SK-N-SH (cell line): ENCODE data around the gene AP3D1. TPM values are rescaled to one million over a fixed set of nuclear protein-coding genes. Genes with fewer than 3 reads are reported as not detected.

Source experiments
- CTCF ChIA-PET: fragments of 300-600, 350-600 bp; formaldehyde crosslinking; extraction: SDS; loops from one replicate; lab custom pipeline; 2021; lab: Yijun Ruan, JAX
- POLR2A ChIA-PET: fragments of 350-600 bp; sonication (Branson Sonifier 250); formaldehyde crosslinking; extraction: SDS; loops from one replicate; lab custom pipeline; 2020; ENCODE audit warnings: antibody characterized with exemption, inconsistent platforms; lab: Yijun Ruan, JAX
- DNase-seq: peaks from one replicate; pipeline ENCODE4 v3.0.0; 2012
- H2AFZ ChIP-seq: fragments of 200-600 bp; sonication (generic); 2 replicates; pipeline ENCODE4 v1.8.1; 2016; ENCODE audit warnings: antibody characterized with exemption, mild to moderate bottlenecking, low read depth
- H3F3A ChIP-seq: fragments of 200-600 bp; sonication (generic); replicated peaks from 2 replicates; pipeline ENCODE3; 2016; ENCODE audit warnings: antibody characterized with exemption, mild to moderate bottlenecking; ENCODE audit not compliant: insufficient read depth
- H3K27ac ChIP-seq, 2 experiments: fragments of 200-500 bp in 1 of 2; fragments of 200-600 bp in 1 of 2; sonication (Bioruptor generic) in 1 of 2; sonication (generic), shearing (Covaris generic) in 1 of 2; 2 replicates each; pipeline versions ENCODE4 v1.5.1 to v1.6.1; 2014 to 2016; ENCODE audit warnings: low read depth in 2 of 2, inconsistent platforms in 1 of 2, low read length in 1 of 2, mild to moderate bottlenecking in 1 of 2, mixed read lengths in 1 of 2
- H3K27me3 ChIP-seq: fragments of 200-600 bp; sonication (generic), shearing (Covaris generic); 2 replicates; pipeline ENCODE4 v1.6.1; 2016; ENCODE audit warnings: mixed run types; ENCODE audit not compliant: insufficient read depth
- H3K36me3 ChIP-seq, 2 experiments: fragments of 200-500 bp in 1 of 2; fragments of 200-600 bp in 1 of 2; sonication (Bioruptor generic) in 1 of 2; sonication (generic) in 1 of 2; replicated peaks in 1 of 2; 2 replicates each; pipeline versions ENCODE3 to v1.5.1; 2014 to 2016; ENCODE audit warnings: low read length in 1 of 2, mild to moderate bottlenecking in 1 of 2; ENCODE audit not compliant: insufficient read depth in 2 of 2, control insufficient read depth in 1 of 2
- H3K4me1 ChIP-seq, 2 experiments: fragments of 200-500 bp in 1 of 2; fragments of 200-600 bp in 1 of 2; sonication (Bioruptor generic) in 1 of 2; sonication (generic), shearing (Covaris generic) in 1 of 2; 2 replicates each; pipeline versions ENCODE4 v1.5.1 to v1.6.1; 2014 to 2016; ENCODE audit warnings: low read depth in 1 of 2, low read length in 1 of 2, mixed run types in 1 of 2; ENCODE audit not compliant: insufficient read depth in 2 of 2, control insufficient read depth in 1 of 2
- H3K4me2 ChIP-seq: fragments of 200-600 bp; sonication (generic), shearing (Covaris generic); 2 replicates; pipeline ENCODE4 v1.6.1; 2017; ENCODE audit warnings: mixed run types
- H3K4me3 ChIP-seq, 2 experiments: fragments of 200-500 bp in 1 of 2; fragments of 200-600 bp in 1 of 2; sonication (Bioruptor generic) in 1 of 2; sonication (generic), shearing (Covaris generic) in 1 of 2; 2 replicates each; pipeline versions ENCODE4 v1.5.1 to v1.8.1; 2014 to 2016; ENCODE audit warnings: low read depth in 2 of 2, inconsistent platforms in 1 of 2, low read length in 1 of 2, mild to moderate bottlenecking in 1 of 2, mixed read lengths in 1 of 2, moderate library complexity in 1 of 2
- H3K79me2 ChIP-seq: fragments of 200-600 bp; sonication (generic); 2 replicates; pipeline ENCODE4 v1.8.1; 2017; ENCODE audit warnings: mild to moderate bottlenecking; ENCODE audit not compliant: insufficient read depth
- H3K9ac ChIP-seq: fragments of 200-600 bp; sonication (generic); 2 replicates; pipeline ENCODE4 v1.6.1; 2017; ENCODE audit warnings: mixed run types
- H3K9me2 ChIP-seq: fragments of 200-600 bp; sonication (generic); 2 replicates; pipeline ENCODE4 v1.6.1; 2017; ENCODE audit warnings: mixed run types
- H3K9me3 ChIP-seq: fragments of 200-600 bp; sonication (generic); 2 replicates; pipeline ENCODE4 v1.6.1; 2017; ENCODE audit warnings: mixed run types, mild to moderate bottlenecking, moderate library complexity
- H4K20me1 ChIP-seq: fragments of 200-600 bp; sonication (generic); 2 replicates; pipeline ENCODE4 v1.6.1; 2017; ENCODE audit warnings: mild to moderate bottlenecking, mixed run types; ENCODE audit not compliant: insufficient read depth
- CHD2 ChIP-seq: fragments of 150-350 bp; IDR thresholded peaks from 2 replicates; pipeline ENCODE4 v1.6.1; 2018; ENCODE audit warnings: low read length; ENCODE audit not compliant: partially characterized antibody
- ELF1 ChIP-seq: IDR thresholded peaks from 2 replicates; pipeline ENCODE4 v1.4.0; 2012
- FOXJ3 ChIP-seq: sonication (generic); formaldehyde crosslinking; IDR thresholded peaks from 2 replicates; pipeline ENCODE4 v1.5.1; 2020; ENCODE audit warnings: mild to moderate bottlenecking, missing genetic modification reagents
- IRF3 ChIP-seq: fragments of 150-350 bp; IDR thresholded peaks from 2 replicates; pipeline ENCODE4 v1.6.1; 2016; ENCODE audit warnings: mild to moderate bottlenecking, low read depth, low read length
- NRF1 ChIP-seq: IDR thresholded peaks from 2 replicates; pipeline ENCODE4 v1.6.1; 2012; ENCODE audit warnings: low read depth, mild to moderate bottlenecking, low read length
- PBX3 ChIP-seq: IDR thresholded peaks from 2 replicates; pipeline ENCODE4; 2012
- REST ChIP-seq: IDR thresholded peaks from 2 replicates; pipeline ENCODE4 v1.6.1; 2012; ENCODE audit warnings: mild to moderate bottlenecking, low read depth, low read length, moderate library complexity
- RXRA ChIP-seq: IDR thresholded peaks from 2 replicates; pipeline ENCODE4 v1.4.0; 2012; ENCODE audit warnings: low read depth, mild to moderate bottlenecking, borderline replicate concordance
- SIN3A ChIP-seq: IDR thresholded peaks from 2 replicates; pipeline ENCODE4 v1.6.1; 2012; ENCODE audit warnings: low read depth, mild to moderate bottlenecking, low read length, moderate library complexity, borderline replicate concordance
- SMC3 ChIP-seq: IDR thresholded peaks from 2 replicates; pipeline ENCODE4 v1.6.1; 2012; ENCODE audit warnings: low read depth, low read length, improper control_type of control experiment
- WGBS: methylation state at CpG from one replicate; pipeline ENCODE4 v1.1.6; 2017; ENCODE audit warnings: low lambda C conversion rate; 5-methylcytosine and 5-hydroxymethylcytosine counted together
- polyA plus RNA-seq, 3 experiments: library from polyadenylated mRNA; depleted of rRNA; stranded (reverse); fragments of >200 nt; gene quantifications; 2 replicates each; pipeline ENCODE4 v1.2.3, GENCODE V29; 2012

The AP3D1 gene
- polyA plus RNA-seq, 1 of the 3 experiments (the other 2 are of a cell fraction): 127 TPM

GRCh38 chr19:2063824-2064223 lies 87.5 kb downstream of the AP3D1 start:
- no peak overlapping the region for H3K4me2 ChIP-seq
- H4K20me1 ChIP-seq: no peaks in the 10 kb centered on the region
- WGBS: 91% methylated on average over 8 of the region's 8 CpGs
- peaks cover 25 to 40% of the 10 kb centered on the region in 2 experiments; a peak in 3 of 4 replicates for H3K4me1 ChIP-seq
- H2AFZ ChIP-seq: no peak overlapping the region
- H3K36me3 ChIP-seq: no peaks in the 10 kb centered on the region
- no peak for DNase-seq
- CTCF ChIA-PET: interaction anchor here (0.6 to 2.0 kb wide), 5 partner anchors 11 to 608 kb away, joined by 3 to 9 read pairs (median 3); no protein-coding TSS in a partner anchor
- no peak for TF ChIP-seq PBX3
- no peak for TF ChIP-seq FOXJ3
- TF ChIP-seq CHD2: no peak
- TF ChIP-seq SMC3: no peak
- no peak for TF ChIP-seq NRF1
- TF ChIP-seq, all 33 proteins: peak for 0
- H3K9ac ChIP-seq: no peak overlapping the region
- peaks cover 11% of the 10 kb centered on the region for H3F3A ChIP-seq
- H3K9me3 ChIP-seq: no peaks in the 10 kb centered on the region
- no peaks in the 10 kb centered on the region for H3K27me3 ChIP-seq
- no peak overlapping the region for H3K27ac ChIP-seq
- H3K4me3 ChIP-seq: no peak overlapping the region
- POLR2A ChIA-PET: no interaction called here
- H3K9me2 ChIP-seq: no peaks in the 10 kb centered on the region
- no peaks in the 10 kb centered on the region; the same call in 1 of the 2 replicates for H3K79me2 ChIP-seq

GRCh38 chr19:2062770-2063169 lies 88.6 kb downstream of the AP3D1 start:
- Histone ChIP-seq H3K4me2 (peak overlapping the region; percentile 97; the same call in 1 of the 2 replicates), H3K36me3 (no peaks in the 10 kb centered on the region), H2AFZ (no peak overlapping the region), H3K9me3 (no peaks in the 10 kb centered on the region), H3K27ac (peak overlapping the region in 1 of 2 experiments; percentile 91; a peak in 1 of 4 replicates), H3K79me2 (no peaks in the 10 kb centered on the region; the same call in 1 of the 2 replicates), H3K9ac (no peak overlapping the region), H3K4me1 (peaks cover 25 to 40% of the 10 kb centered on the region in 2 experiments; a peak in 3 of 4 replicates), H3F3A (peaks cover 11% of the 10 kb centered on the region), H4K20me1 (no peaks in the 10 kb centered on the region), H3K27me3 (no peaks in the 10 kb centered on the region), H3K9me2 (no peaks in the 10 kb centered on the region), H3K4me3 (no peak overlapping the region)
- WGBS: 94% methylated on average over 9 of the region's 9 CpGs
- no peak for DNase-seq
- POLR2A ChIA-PET: interaction anchor here (0.6 to 3.1 kb wide), 2 partner anchors 11 to 137 kb away, joined by 4 to 13 read pairs; partner anchors contain the start of gene MKNK2
- no peak for TF ChIP-seq SIN3A
- TF ChIP-seq RXRA: no peak
- no peak for TF ChIP-seq ELF1
- TF ChIP-seq REST: no peak
- no peak for TF ChIP-seq IRF3
- CTCF ChIA-PET: interaction anchor here (2.0 kb wide), 1 partner anchor 133 kb away, joined by 9 read pairs; no protein-coding TSS in a partner anchor
